Panc1 (cell line): ENCODE data around the gene INAFM1.

Experiments
- POLR2AphosphoS5 ChIP-seq: IDR thresholded peaks from 2 replicates; pipeline ENCODE4 v1.6.1; 2012; ENCODE audit warnings: mild to moderate bottlenecking, low read depth, low read length, moderate library complexity
- SIN3A ChIP-seq: IDR thresholded peaks from 2 replicates; pipeline ENCODE4 v1.6.1; 2012; ENCODE audit warnings: low read depth, mild to moderate bottlenecking, low read length, moderate library complexity, borderline replicate concordance; ENCODE audit not compliant: insufficient read depth
- TCF7L2 ChIP-seq: IDR thresholded peaks from 2 replicates; pipeline ENCODE4 v1.6.1; 2011; ENCODE audit warnings: mild to moderate bottlenecking, low read depth, low read length, inconsistent platforms
- TF ChIP-seq, protein P1 (sequence below): fragments of 450-650 bp; IDR thresholded peaks from 2 replicates; pipeline ENCODE4 v1.5.1; 2017; ENCODE audit warnings: mild to moderate bottlenecking
- TF ChIP-seq, protein P2 (sequence below), 2 experiments: IDR thresholded peaks; 2 replicates each; pipeline ENCODE4 v1.6.1; 2011 to 2012; ENCODE audit warnings: low read depth in 2 of 2, control low read depth in 1 of 2, low read length in 1 of 2, mild to moderate bottlenecking in 1 of 2, moderate library complexity in 1 of 2; ENCODE audit not compliant: insufficient read depth in 1 of 2

GRCh38 chr19:47268028-47268427, 6.7 kb upstream of the INAFM1 start:
- no peak for TF ChIP-seq POLR2AphosphoS5
- TF ChIP-seq, protein P1, sequence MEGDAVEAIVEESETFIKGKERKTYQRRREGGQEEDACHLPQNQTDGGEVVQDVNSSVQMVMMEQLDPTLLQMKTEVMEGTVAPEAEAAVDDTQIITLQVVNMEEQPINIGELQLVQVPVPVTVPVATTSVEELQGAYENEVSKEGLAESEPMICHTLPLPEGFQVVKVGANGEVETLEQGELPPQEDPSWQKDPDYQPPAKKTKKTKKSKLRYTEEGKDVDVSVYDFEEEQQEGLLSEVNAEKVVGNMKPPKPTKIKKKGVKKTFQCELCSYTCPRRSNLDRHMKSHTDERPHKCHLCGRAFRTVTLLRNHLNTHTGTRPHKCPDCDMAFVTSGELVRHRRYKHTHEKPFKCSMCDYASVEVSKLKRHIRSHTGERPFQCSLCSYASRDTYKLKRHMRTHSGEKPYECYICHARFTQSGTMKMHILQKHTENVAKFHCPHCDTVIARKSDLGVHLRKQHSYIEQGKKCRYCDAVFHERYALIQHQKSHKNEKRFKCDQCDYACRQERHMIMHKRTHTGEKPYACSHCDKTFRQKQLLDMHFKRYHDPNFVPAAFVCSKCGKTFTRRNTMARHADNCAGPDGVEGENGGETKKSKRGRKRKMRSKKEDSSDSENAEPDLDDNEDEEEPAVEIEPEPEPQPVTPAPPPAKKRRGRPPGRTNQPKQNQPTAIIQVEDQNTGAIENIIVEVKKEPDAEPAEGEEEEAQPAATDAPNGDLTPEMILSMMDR, result no peak
- no peak for TF ChIP-seq SIN3A
- TF ChIP-seq, protein P2, sequence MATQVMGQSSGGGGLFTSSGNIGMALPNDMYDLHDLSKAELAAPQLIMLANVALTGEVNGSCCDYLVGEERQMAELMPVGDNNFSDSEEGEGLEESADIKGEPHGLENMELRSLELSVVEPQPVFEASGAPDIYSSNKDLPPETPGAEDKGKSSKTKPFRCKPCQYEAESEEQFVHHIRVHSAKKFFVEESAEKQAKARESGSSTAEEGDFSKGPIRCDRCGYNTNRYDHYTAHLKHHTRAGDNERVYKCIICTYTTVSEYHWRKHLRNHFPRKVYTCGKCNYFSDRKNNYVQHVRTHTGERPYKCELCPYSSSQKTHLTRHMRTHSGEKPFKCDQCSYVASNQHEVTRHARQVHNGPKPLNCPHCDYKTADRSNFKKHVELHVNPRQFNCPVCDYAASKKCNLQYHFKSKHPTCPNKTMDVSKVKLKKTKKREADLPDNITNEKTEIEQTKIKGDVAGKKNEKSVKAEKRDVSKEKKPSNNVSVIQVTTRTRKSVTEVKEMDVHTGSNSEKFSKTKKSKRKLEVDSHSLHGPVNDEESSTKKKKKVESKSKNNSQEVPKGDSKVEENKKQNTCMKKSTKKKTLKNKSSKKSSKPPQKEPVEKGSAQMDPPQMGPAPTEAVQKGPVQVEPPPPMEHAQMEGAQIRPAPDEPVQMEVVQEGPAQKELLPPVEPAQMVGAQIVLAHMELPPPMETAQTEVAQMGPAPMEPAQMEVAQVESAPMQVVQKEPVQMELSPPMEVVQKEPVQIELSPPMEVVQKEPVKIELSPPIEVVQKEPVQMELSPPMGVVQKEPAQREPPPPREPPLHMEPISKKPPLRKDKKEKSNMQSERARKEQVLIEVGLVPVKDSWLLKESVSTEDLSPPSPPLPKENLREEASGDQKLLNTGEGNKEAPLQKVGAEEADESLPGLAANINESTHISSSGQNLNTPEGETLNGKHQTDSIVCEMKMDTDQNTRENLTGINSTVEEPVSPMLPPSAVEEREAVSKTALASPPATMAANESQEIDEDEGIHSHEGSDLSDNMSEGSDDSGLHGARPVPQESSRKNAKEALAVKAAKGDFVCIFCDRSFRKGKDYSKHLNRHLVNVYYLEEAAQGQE (IDR thresholded peaks at IDR 0.05; ENCODE audit: insufficient read depth in 1 of 2, low read depth in 2 of 2, low read length in 1 of 2), result no peak
- no peak for TF ChIP-seq TCF7L2
